Measurements from ENCODE around the gene CSMD2.

The CSMD2 gene

GRCh38 chr1:33741749-33742148, 423.3 kb downstream of the CSMD2 start:
- no peaks in the 10 kb centered on the region for H3K79me2 ChIP-seq (ENCODE audit: low read length)
- H3K4me2 ChIP-seq (ENCODE audit: low read depth, low read length) = no peak overlapping the region
- H3K36me3 ChIP-seq (replicated peaks; ENCODE audit: insufficient read depth, low read length) = no peaks in the 10 kb centered on the region

DNA sequence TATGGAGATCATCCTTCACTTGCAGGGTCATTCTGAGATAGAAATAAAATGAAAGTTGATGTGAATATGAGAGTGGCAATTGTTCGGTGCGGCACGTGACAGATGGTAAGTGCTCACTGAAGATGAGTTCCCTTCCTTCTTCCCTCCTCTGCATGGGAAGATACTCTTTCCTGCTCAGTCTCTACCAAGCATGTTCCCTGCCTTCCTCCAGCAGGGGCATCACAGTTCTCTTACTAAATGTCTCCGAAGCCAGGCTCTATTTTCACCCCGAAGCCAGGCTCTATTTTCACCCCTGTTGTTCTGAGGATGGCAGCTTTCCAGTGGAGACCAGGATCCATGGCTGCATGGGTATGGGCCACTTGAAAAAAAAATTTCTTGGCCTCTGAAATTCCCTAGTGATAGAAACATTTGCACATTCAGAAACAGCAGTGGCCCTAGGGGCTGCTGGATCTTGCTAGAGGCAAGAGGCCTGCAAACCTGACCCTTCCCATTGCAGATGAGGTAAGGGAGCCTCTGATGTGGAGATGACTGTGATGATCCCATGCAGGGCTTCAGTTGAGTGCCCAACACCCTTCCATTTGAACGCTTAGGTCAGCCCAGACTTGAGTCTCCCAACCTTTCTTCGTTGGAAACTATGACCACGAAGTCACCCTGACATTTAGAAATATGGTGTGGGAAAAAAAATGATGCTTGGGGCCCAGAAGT, 424.8 kb downstream of the CSMD2 start:
- H2AFZ ChIP-seq (ENCODE audit: low read length) = no peak overlapping the region
- no peak overlapping the region for H3K9ac ChIP-seq (ENCODE audit: low read length)
- H3K27ac ChIP-seq (ENCODE audit: low read length) = no peak overlapping the region
- H3K36me3 ChIP-seq (replicated peaks; ENCODE audit: insufficient read depth, low read length) = no peaks in the 10 kb centered on the region
- no peak for DNase-seq
- no peak overlapping the region for H3K4me2 ChIP-seq (ENCODE audit: low read depth, low read length)
- no peaks in the 10 kb centered on the region for H3K9me3 ChIP-seq (replicated peaks; ENCODE audit: insufficient read depth, low read length)
- no peaks in the 10 kb centered on the region for H3K4me1 ChIP-seq (ENCODE audit: low read length)
- H3K4me3 ChIP-seq (ENCODE audit: low read length) = no peak overlapping the region
- H3K27me3 ChIP-seq (replicated peaks; ENCODE audit: insufficient read depth, low read length) = peaks cover 31% of the 10 kb centered on the region; the same call in 1 of the 2 replicates
- TF ChIP-seq EZH2phosphoT487 (IDR thresholded peaks at IDR 0.05; ENCODE audit: low read length) = no peak
- TF ChIP-seq EZH2 (optimal IDR thresholded peaks at IDR 0.05; ENCODE audit: low read depth, low read length) = no peak
- no peak for TF ChIP-seq CTCF (IDR thresholded peaks at IDR 0.05; ENCODE audit: low read length)
- H3K79me2 ChIP-seq (ENCODE audit: low read length) = no peaks in the 10 kb centered on the region
- H3F3A ChIP-seq (ENCODE audit: insufficient read depth, low read length) = no peaks in the 10 kb centered on the region
- no peaks in the 10 kb centered on the region for H4K20me1 ChIP-seq (ENCODE audit: insufficient read depth, low read length)
- no peaks in the 10 kb centered on the region for H3K9me2 ChIP-seq (replicated peaks; ENCODE audit: insufficient read depth, low read length)

More at GRCh38 chr1:33741749-33742148, 423.3 kb downstream of the CSMD2 start:
- Histone ChIP-seq H3K27me3 (replicated peaks; ENCODE audit: insufficient read depth, low read length) (peaks cover 31% of the 10 kb centered on the region; the same call in 1 of the 2 replicates), H3K9me2 (replicated peaks; ENCODE audit: insufficient read depth, low read length) (no peaks in the 10 kb centered on the region), H3K9ac (ENCODE audit: low read length) (no peak overlapping the region), H3K4me1 (ENCODE audit: low read length) (no peaks in the 10 kb centered on the region), H3F3A (ENCODE audit: insufficient read depth, low read length) (no peaks in the 10 kb centered on the region), H3K4me3 (ENCODE audit: low read length) (no peak overlapping the region), H2AFZ (ENCODE audit: low read length) (no peak overlapping the region), H3K9me3 (replicated peaks; ENCODE audit: insufficient read depth, low read length) (no peaks in the 10 kb centered on the region), H3K27ac (ENCODE audit: low read length) (no peak overlapping the region), H4K20me1 (ENCODE audit: insufficient read depth, low read length) (no peaks in the 10 kb centered on the region)
- TF ChIP-seq EZH2 (optimal IDR thresholded peaks at IDR 0.05; ENCODE audit: low read depth, low read length) (no peak), CTCF (IDR thresholded peaks at IDR 0.05; ENCODE audit: low read length) (no peak), EZH2phosphoT487 (IDR thresholded peaks at IDR 0.05; ENCODE audit: low read length) (no peak)
- no peak for DNase-seq

GRCh38 chr1:33738976-33739375, 426.1 kb downstream of the CSMD2 start:
- no peak for TF ChIP-seq CTCF (IDR thresholded peaks at IDR 0.05; ENCODE audit: low read length)
- TF ChIP-seq EZH2 (optimal IDR thresholded peaks at IDR 0.05; ENCODE audit: low read depth, low read length) = no peak
- TF ChIP-seq EZH2phosphoT487 (IDR thresholded peaks at IDR 0.05; ENCODE audit: low read length) = no peak
- Histone ChIP-seq H3K4me3 (ENCODE audit: low read length) (no peak overlapping the region), H3K9me2 (replicated peaks; ENCODE audit: insufficient read depth, low read length) (no peaks in the 10 kb centered on the region), H3K4me2 (ENCODE audit: low read depth, low read length) (no peak overlapping the region), H3K79me2 (ENCODE audit: low read length) (no peaks in the 10 kb centered on the region), H3K27ac (ENCODE audit: low read length) (no peak overlapping the region), H3K36me3 (replicated peaks; ENCODE audit: insufficient read depth, low read length) (no peaks in the 10 kb centered on the region), H2AFZ (ENCODE audit: low read length) (no peak overlapping the region), H3K9ac (ENCODE audit: low read length) (no peak overlapping the region), H3K27me3 (replicated peaks; ENCODE audit: insufficient read depth, low read length) (peaks cover 36% of the 10 kb centered on the region; the same call in 1 of the 2 replicates), H3K4me1 (ENCODE audit: low read length) (no peaks in the 10 kb centered on the region), H3K9me3 (replicated peaks; ENCODE audit: insufficient read depth, low read length) (no peaks in the 10 kb centered on the region), H4K20me1 (ENCODE audit: insufficient read depth, low read length) (no peaks in the 10 kb centered on the region), H3F3A (ENCODE audit: insufficient read depth, low read length) (no peaks in the 10 kb centered on the region)
- no peak for DNase-seq

All from MM.1S (cell line).